GM21786 (cell line): ENCODE data around the gene LYPD6B.

Experiments
- ATAC-seq: cut with Tn5 transposase; IDR thresholded peaks from one replicate; pipeline ENCODE4 v1.9.1; 2021; ENCODE audit not compliant: unreplicated experiment

LYPD6B gene

DNA sequence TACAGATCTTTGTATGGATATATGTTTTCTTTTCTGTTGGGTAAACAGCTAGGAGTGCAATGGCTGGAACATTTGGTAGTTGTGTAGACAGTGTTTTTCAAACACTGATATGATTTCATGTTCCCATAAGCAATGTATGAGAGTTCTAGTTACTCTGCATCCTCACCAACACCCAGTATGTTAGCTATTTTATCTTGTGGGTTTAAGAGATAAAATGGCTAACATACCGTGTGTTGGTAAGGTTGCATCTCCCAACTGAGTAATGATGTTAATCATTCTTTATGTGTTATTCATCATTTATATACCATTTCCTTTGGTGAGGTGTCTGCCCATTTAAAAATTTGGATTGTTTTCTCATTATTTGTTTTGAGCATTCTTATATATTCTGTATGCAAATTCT is 65.7 kb downstream of the LYPD6B start:
- ATAC-seq: no peak

- ATAC-seq: no peak
Measured at GRCh38 chr2:149112068-149112467, 73.6 kb downstream of the LYPD6B start.

GRCh38 chr2:149112713-149113112 is 74.2 kb downstream of the LYPD6B start:
- no peak for ATAC-seq

GRCh38 chr2:149115781-149116180 is 77.3 kb downstream of the LYPD6B start:
- no peak for ATAC-seq

DNA sequence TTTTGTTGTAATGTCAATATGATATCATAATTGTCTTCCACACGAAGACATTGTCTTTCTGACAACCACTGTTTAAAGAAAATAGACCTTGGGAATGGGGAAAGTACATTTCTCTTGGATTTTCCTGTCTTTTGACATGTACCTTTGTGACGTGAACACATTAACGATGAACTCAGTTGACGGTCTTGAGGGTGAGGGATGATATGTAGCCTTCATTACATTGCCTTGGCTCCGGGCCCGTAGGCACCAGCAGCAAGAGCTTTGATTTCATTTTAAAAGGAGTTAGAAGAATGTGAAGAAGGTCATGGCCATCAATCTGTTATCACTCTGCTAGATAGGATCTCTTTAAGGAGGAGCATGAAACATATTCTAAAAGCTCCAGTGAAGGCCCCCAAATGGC is 80.9 kb downstream of the LYPD6B start:
- ATAC-seq: no peak

DNA sequence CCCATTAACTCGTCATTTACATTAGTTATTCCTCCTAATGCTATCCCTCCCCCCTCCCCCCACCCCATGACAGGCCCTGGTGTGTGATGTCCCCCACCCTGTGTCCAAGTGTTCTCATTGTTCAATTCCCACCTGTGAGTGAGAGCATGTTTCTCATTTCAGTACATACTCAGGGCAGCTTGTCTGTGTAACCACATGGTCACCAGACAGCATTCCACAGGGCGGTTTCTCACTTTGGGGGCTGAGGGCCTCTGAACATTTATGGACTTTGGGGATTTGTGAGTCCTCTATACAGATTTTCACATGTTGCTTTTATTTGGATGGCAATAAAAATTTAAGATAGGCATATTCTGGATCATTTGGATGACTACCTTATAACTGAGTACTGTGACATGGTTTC is 84.0 kb downstream of the LYPD6B start:
- no peak for ATAC-seq

DNA sequence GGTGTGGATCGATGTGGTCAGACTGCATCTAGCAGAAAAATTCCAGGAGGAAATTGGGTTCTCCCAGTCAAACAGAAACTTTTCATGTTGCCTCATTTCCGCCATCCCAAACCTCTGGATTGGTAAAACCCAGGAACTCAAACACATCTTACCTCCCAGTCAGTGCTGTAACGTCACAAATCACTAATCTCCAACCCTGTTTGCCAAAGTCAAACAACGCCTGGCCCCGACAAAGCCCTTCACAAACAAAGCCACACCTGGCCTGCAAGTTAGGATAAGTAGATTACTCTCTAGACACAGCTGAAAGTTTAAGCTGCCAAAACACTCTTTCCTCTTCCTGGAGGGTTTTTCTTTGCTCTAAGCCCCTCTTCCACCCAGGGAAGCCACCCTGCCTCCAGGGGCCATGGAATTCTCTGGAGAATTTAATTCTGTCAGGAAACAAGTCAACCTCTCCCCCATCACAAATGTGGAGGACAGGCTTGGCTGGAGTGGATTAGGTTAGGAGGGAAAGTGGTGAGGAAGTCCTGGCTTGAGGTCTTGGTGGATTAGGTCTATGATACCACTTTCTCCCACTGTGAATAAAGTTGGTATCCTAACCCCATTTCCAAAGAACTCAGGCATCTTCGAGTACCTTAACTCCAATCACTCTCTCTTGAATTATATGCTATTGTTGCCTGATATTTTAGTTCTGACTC is 86.7 kb downstream of the LYPD6B start:
- no peak for ATAC-seq

DNA sequence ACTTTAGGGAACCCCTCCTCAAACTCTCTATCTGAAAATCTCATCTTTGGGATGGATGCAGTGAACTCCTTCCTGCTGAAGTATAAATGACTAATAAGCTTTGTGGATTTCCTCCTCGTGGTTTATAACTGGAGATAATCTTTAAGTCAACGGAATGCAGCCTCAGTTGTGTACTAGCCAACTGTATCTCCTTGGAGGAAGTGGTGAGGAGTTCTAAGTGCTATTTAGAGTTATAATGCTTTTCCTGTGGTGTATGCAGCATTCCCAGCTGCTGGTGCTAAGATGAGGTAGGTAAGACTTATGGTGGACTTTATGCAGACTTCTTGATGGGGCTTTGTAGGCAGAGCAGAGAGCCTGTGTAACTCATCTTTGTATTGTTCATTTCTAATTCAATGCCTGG is 90.9 kb downstream of the LYPD6B start:
- no peak for ATAC-seq

GRCh38 chr2:149132339-149132738 is 93.8 kb downstream of the LYPD6B start:
- no peak for ATAC-seq

DNA sequence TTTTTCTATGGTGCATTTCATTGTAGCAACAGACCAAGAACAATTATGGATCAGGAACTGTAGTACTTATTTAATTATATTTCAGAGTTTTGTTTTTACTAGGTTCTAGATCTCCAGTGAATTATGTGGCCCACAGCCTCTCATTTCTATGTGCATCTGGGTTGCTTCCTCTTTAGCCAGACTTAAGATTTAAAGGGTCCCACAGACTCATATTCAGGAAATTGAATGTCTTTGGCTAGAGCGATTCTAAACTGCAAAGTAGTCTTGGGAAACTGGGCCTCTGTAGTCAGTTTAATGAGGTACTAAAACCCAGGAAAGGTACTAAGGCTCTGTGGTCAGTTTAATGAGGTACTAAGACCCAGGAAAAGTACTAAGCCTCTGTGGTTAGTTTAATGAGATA is 94.4 kb downstream of the LYPD6B start:
- ATAC-seq: no peak

- no peak for ATAC-seq
Measured at GRCh38 chr2:149134335-149134923, 95.9 kb downstream of the LYPD6B start.

DNA sequence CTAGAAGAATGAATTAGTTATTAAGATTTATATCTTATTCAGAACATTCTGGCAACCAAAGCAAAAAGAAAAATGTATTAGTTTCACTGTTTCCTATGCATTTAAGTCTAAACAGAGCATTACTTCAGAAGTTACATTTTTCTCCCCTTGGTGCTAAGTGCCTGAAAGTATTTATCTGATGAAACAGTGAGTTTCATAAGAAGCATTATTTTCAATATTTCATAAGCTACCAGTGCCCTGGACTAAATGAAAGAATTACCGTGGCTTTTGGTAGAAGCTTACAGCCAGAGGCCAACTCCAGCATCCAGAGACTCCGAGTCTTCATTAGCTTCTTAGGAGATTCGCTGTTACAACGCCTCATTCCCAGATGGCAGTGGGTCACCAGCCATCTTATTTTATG is 97.6 kb downstream of the LYPD6B start:
- ATAC-seq: no peak

- no peak for ATAC-seq
Measured at GRCh38 chr2:149141046-149141445, 102.5 kb downstream of the LYPD6B start.

GRCh38 chr2:149143734-149144133 is 105.2 kb downstream of the LYPD6B start:
- no peak for ATAC-seq

DNA sequence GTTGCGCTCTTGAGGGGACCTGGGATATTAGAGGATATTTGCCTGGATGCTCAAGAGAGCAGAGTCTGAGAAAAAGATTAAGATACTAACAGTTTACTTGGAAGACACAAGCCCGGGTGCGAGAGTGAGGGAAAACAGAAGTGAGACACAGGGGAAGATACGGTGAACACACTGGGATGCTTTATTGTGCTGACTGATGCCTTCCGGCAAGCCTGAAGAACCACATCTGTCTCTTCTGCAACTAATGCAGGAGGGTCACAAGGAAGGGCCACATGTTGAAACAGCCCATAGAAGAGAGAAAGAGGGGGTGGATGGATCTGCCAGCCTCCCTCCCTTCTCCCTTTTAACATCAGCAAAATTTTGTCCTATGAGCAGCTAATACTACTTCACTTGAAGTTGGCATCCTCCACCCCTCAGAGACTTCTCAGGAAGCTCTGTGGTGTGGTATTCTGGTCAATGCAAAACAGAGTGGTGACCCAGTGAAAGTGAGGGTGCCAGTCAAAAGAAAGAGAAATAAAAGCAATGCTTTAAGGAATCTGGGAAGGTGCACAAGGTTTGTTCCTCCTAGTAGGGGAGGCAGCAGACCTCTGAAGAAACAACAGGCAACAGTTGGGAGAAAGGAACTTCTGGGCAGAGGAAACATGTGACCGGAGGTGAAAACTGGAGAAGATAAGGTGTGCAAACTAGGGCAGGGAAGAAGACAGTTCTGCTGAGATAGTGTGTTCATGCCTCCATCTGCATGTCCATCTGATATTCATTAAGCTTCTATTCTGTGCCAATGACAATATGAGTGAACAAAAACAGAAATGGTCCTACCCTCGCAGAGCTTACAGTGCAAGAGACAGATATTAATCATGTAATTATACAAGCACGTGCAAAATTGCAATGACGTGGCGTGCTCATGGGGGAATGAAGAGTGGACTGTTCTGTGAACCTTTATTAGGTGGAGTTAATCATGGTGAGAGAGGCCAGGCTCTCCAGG is 107.1 kb downstream of the LYPD6B start:
- no peak for ATAC-seq

- ATAC-seq: no peak
Measured at GRCh38 chr2:149146876-149147275, 108.4 kb downstream of the LYPD6B start.

DNA sequence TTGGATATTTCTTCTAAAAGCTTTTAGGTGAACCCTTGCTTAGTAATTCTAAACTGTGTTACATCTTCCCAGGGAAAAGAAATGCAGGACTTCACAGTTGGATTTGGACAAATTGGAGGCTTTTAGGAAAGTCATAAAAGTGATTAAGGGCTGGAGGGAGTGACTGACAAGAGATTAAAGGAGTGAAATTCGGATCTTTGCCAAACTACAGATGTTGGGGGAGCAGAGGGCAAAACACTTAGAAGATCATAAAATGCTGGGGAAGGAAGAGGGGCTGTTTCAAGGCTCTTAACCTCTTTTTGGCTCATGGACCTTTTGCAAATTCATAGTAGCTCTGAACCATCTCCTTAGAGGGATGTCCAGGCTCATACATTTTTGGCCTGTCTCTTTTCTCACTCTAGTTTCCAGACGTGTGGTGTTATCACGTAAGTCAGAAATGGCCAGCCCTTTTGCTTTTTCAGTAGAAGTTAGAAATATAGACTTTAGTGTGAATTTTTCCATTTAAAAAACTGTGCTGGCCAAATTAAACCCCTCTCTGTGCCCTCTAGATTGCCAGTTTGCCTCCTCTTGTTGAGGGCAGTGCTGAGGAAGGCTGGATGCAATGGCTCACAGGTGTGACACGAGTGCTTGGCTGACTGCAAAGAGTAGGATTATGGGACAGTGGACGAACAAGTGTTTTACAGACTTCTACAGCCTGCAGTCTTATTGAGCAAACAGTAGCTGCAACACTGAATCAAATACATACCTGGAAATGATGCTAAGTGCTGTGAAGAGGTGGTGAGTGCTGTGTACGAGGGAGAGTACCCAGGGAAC is 109.9 kb downstream of the LYPD6B start:
- ATAC-seq: no peak

DNA sequence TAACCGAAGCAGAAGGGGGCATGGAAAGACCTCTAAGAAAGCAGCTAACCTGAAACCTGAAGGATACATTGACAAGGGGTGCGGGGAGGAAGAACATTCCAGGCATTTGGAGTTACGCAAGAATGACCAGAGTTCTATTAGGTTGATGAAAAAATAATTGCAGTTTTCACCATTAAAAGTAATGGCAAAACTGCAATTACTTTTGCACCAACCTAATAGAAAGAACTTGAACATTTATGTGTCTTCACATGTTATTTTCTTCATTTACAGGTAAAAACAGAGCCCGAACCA is 110.5 kb downstream of the LYPD6B start:
- ATAC-seq: no peak

DNA sequence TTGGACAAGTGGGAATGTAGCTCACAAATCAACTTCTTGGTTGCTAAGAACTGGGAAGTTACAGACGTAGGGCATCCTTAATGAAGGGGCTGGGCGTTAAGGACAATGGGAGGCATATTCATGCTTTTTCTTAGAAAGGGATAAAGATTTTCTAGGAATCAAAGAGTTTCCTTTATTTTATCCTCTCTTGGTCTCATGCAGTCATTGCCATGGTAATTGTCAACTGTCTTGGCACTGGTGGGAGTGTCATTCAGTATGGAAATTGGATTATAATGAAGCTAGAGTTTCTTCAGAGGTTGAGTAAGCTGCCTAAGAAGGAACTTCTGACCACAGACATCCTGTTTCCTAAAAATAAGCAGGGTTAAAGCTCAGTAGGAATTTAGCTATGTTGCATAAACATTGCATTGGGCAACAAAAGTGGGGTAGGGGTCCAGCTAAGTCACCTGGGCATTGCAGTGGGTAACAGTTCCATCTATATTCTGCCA is 114.0 kb downstream of the LYPD6B start:
- no peak for ATAC-seq

DNA sequence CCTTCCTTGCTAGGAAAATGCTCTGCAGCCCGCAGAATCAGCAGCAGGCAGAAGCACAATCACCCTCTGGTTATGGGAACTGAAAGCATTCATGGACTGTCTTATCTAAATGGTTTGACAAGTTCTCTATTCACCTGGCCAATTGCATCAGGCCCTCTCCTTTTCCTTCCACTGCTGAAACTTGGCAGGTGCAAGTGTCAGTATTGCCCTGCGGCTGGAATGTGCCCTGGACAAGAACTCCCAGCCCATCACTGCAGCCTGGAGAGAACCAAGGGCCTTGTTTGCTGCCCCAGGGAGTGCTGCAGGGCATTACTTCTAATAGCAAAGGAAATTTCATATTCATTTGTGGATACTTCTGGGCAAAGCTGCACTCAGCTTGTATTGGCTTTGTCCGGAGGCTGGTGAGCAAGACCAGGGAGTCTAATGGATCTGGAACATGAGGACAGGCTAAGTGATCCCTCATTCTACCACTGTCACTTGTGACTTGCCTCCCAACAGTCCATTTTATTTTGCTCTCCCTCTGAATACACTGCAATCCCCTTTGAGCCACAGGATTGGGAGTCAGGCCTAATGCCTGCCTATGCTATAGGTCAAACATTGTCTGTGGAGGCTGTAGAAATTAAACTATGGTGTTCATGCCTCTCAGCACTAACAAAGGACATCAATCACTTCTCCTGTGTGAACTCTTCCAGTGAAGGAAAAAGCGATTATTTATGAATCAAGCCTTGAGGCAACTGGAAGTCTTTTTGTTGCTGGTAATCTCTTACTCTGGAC is 116.9 kb downstream of the LYPD6B start:
- no peak for ATAC-seq
